Uterus (tissue), 4 donors: ENCODE results near the gene ATP2C1. TPM values are rescaled to one million over a fixed set of nuclear protein-coding genes. Genes with fewer than 3 reads are reported as not detected.

Experiments used
- DNase-seq, 2 donors: peaks; one replicate each; pipeline ENCODE4 v3.0.0-alpha.2; 2019 to 2020
- H3K27ac ChIP-seq, 2 donors: fragments of 200-600 bp; sonication (generic); 1 replicate in 1 of 2; 2 replicates in 1 of 2; pipeline ENCODE4 v1.5.1; 2016 to 2018
- H3K27me3 ChIP-seq, 2 donors: fragments of 200-600 bp; sonication (generic); one replicate each; pipeline ENCODE4 v1.5.1; 2018 to 2019; ENCODE audit warnings: control low read depth in 1 of 2
- H3K36me3 ChIP-seq, 2 donors: fragments of 200-600 bp; sonication (generic); one replicate each; pipeline ENCODE4 v1.5.1; 2019; ENCODE audit warnings: control low read depth in 1 of 2
- H3K4me1 ChIP-seq, 2 donors: fragments of 200-600 bp; sonication (generic); one replicate each; pipeline ENCODE4 v1.5.1; 2018 to 2019; ENCODE audit warnings: control low read depth in 1 of 2
- H3K4me3 ChIP-seq, 2 donors: fragments of 200-600 bp; sonication (generic); 1 replicate in 1 of 2; 2 replicates in 1 of 2; pipeline ENCODE4 v1.5.1; 2018 to 2019; ENCODE audit warnings: mild to moderate bottlenecking in 1 of 2
- H3K9me3 ChIP-seq, 2 donors: fragments of 200-600 bp; sonication (generic); one replicate each; pipeline ENCODE4 v1.5.1; 2019; ENCODE audit warnings: control low read depth in 1 of 2
- POLR2A ChIP-seq, 2 donors: fragments of 450-650 bp; IDR thresholded peaks; one replicate each; pipeline ENCODE4 v1.6.1; 2016; ENCODE audit warnings: antibody characterized with exemption in 2 of 2, mild to moderate bottlenecking in 1 of 2, moderate library complexity in 1 of 2
- intact Hi-C: fragments of 100-400 bp; cut with DNase I; formaldehyde crosslinking; loops from one replicate; pipeline ENCODE4 v1.15.1; 2023; ENCODE audit warnings: low total_unique reads
- total RNA-seq, 4 donors: library from RNA; depleted of rRNA in 3 of 4; stranded (reverse); fragments of >200 nt in 3 of 4; gene quantifications; one replicate each; pipeline versions ENCODE4 v1.1.0 to v1.2.4, GENCODE V29; 2014 to 2023
- TF ChIP-seq, protein P1 (sequence below), 4 experiments: fragments of 200-600 bp in 2 of 4; fragments of 450-650 bp in 2 of 4; sonication (generic) in 2 of 4; IDR thresholded peaks; one replicate each; pipeline ENCODE4 v1.5.1; 2016 to 2019; ENCODE audit warnings: antibody characterized with exemption in 4 of 4, mild to moderate bottlenecking in 2 of 4, moderate library complexity in 1 of 4
- donor health status: DM: yes; HTN: yes; CAD: no.

ATP2C1 gene
- total RNA-seq, 4 donors from 2014 or later = 33.2 to 176 (median 84.7) TPM

DNA sequence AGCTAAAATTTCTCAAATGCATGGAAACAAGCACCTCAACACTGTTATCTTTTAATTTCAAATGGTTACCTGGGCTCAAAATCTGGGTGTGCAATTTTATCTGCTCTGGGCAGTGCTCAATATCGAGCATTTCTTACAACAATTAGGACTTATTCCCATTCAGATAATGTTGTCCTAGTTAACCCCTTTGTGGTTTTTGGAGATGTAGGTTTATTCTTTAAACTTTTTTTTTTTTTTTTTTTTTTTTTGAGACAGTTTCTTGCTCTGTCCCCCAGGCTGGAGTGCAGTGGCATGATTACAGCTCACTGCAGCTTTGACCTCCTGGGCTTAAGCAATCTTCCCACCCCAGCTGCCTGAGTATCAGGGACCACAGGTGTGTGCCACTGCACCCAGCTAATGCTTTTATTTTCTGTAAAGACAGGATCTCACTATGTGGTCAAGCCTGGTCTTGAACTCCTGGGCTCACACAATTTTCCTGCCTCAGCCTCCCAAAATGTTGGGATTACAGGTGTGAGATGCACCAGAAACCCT, 4.4 kb upstream of the ATP2C1 start:
- Histone ChIP-seq H3K4me1 (no peaks in the 10 kb centered on the region), H3K36me3 (no peaks in the 10 kb centered on the region), H3K9me3 (no peaks in the 10 kb centered on the region), H3K27ac (no peak overlapping the region), H3K4me3 (no peak overlapping the region), H3K27me3 (no peaks in the 10 kb centered on the region)
- DNase-seq = no peak
- TF ChIP-seq POLR2A (IDR thresholded peaks at IDR 0.05) = no peak
- TF ChIP-seq, protein P1, sequence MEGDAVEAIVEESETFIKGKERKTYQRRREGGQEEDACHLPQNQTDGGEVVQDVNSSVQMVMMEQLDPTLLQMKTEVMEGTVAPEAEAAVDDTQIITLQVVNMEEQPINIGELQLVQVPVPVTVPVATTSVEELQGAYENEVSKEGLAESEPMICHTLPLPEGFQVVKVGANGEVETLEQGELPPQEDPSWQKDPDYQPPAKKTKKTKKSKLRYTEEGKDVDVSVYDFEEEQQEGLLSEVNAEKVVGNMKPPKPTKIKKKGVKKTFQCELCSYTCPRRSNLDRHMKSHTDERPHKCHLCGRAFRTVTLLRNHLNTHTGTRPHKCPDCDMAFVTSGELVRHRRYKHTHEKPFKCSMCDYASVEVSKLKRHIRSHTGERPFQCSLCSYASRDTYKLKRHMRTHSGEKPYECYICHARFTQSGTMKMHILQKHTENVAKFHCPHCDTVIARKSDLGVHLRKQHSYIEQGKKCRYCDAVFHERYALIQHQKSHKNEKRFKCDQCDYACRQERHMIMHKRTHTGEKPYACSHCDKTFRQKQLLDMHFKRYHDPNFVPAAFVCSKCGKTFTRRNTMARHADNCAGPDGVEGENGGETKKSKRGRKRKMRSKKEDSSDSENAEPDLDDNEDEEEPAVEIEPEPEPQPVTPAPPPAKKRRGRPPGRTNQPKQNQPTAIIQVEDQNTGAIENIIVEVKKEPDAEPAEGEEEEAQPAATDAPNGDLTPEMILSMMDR (IDR thresholded peaks at IDR 0.05) = no peak
- intact Hi-C loops = no loop called here

DNA sequence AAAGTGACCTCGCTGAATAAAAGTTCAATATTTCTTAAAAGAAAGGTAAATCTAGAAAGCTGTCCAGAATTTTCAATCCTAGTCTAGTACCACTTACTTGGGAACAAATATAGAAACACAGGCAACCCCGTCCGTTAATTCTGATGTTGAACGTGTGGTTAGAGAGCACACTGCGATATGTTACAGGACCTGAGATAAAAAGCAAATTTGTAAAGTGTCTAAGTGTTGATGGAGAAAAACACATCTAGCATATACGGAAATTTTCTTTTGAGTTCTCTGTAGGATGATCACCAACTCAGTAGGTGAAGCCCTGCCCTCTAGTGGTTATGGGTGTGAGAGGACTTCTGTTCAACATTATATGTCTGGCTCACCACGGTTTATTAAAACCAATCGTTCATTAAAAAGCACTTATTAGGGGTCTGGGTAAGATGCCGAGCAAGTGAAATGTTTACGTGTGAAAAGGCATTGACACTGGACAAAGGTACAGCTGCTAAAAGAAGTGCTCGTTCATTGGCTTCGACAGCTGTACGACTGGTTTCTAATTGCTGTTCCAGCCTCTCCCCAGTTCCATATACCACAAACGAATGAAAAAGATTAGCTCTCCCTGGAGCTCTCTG, 1.0 kb upstream of the ATP2C1 start:
- intact Hi-C loops = loop anchor here (10.0 kb wide), 1 partner anchor 148 kb away; the partner anchor contains the start of gene PIK3R4
- Histone ChIP-seq H3K4me3 (peak overlapping the region; percentile 62 to 76), H3K27ac (peak overlapping the region; percentile 90 to 93), H3K9me3 (no peaks in the 10 kb centered on the region), H3K36me3 (no peaks in the 10 kb centered on the region), H3K27me3 (no peaks in the 10 kb centered on the region), H3K4me1 (peaks cover 0 to 6% of the 10 kb centered on the region in 2 donors)
- TF ChIP-seq, protein P1 (IDR thresholded peaks at IDR 0.05) = peak; percentile 76 to 81 (median 79)
- TF ChIP-seq POLR2A (IDR thresholded peaks at IDR 0.05) = no peak
- peak; percentile 49 to 77 for DNase-seq

DNA sequence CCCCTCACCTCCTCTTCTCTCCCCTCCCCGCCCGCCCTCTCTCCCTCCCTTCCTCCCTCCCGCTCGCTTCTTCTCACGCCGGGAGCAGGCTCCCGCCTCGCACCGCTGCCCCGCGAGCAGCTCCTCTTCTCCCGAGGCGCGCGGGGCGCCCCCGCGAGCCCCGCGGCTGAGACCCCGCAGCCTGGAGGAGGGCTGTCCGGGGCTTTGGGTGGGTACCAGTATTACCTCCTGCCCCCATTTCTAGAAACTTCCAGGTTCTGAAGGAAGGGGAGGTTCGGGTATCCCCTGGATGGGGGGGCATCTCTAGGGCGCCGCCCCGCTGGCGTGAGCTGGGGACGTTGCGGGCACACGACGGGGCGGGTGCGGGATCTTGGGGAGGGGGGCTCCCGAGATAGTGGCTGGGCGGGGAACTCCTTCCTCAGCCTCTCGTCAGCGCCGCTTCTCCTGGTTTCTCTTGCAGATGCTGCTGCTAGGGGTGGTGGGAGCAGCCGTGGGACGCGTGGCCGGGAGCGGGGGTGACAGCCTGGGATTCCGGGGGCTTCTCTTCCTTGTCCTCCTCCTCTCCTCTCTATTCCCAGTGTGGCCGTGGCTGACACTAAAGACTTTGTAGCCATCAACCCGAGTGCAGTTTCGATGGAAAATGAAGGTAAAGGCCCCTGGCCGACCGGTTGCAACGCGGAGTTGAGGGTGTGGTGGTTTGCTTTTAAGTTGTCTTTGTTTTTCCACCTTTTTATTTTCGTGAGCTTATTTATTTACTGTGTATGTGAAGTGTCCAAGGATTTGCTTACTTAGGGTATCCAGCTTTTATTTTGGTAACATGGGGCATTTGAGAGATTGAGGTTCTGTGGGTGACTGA, 474 bp downstream of the ATP2C1 start:
- TF ChIP-seq POLR2A (IDR thresholded peaks at IDR 0.05) = no peak
- TF ChIP-seq, protein P1 (IDR thresholded peaks at IDR 0.05) = no peak
- H3K9me3 ChIP-seq = no peaks in the 10 kb centered on the region
- intact Hi-C loops = loop anchor here (10.0 kb wide), 1 partner anchor 150 kb away; the partner anchor contains the start of gene PIK3R4
- no peaks in the 10 kb centered on the region for H3K36me3 ChIP-seq
- DNase-seq = peak; percentile 39 to 42
- H3K27me3 ChIP-seq = no peaks in the 10 kb centered on the region
- H3K4me3 ChIP-seq = peak overlapping the region; percentile 62 to 76
- H3K4me1 ChIP-seq = peaks cover 0 to 6% of the 10 kb centered on the region in 2 donors
- H3K27ac ChIP-seq = peak overlapping the region; percentile 90 to 93

DNA sequence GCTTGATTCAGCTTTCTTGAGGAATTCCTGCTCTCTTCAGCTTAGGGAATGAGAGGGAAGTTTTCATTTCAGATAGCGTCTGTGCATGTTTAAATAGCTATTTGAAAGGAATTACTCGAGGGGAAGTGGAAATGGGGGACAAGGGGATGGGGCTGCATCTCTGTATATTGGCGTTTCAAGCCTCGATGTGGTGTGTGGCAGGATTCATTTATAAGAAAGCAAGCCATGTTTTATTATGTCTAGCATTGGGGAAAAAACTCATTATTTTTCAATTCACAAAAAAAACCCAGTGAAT, 1.0 kb downstream of the ATP2C1 start:
- Histone ChIP-seq H3K27me3 (no peaks in the 10 kb centered on the region), H3K27ac (peak overlapping the region; percentile 90 to 93), H3K4me3 (peak overlapping the region; percentile 62 to 76), H3K36me3 (no peaks in the 10 kb centered on the region), H3K4me1 (peaks cover 0 to 6% of the 10 kb centered on the region in 2 donors), H3K9me3 (no peaks in the 10 kb centered on the region)
- no peak for DNase-seq
- intact Hi-C loops = loop anchor here (10.0 kb wide), 1 partner anchor 150 kb away; the partner anchor contains the start of gene PIK3R4
- no peak for TF ChIP-seq POLR2A (IDR thresholded peaks at IDR 0.05)
- TF ChIP-seq, protein P1 (IDR thresholded peaks at IDR 0.05) = no peak
